HG02642 (cell line): ENCODE data around the gene PADI1.

ENCODE experiments used
- ATAC-seq: cut with Tn5 transposase; IDR thresholded peaks from one replicate; pipeline ENCODE4 v1.9.1; 2021; ENCODE audit warnings: mild to moderate bottlenecking; ENCODE audit not compliant: unreplicated experiment, poor library complexity

Gene PADI1

GRCh38 chr1:17204546-17205440, at the start of gene PADI1:
Gene PADI1, plus strand, starts transcription at chr1:17205128. Its CDS starts 90 bp downstream, at chr1:17205218.
- ATAC-seq = no peak

GRCh38 chr1:17155257-17155920, 49.5 kb upstream of the PADI1 start:
- ATAC-seq = no peak

- no peak for ATAC-seq
Measured at GRCh38 chr1:17156108-17156507, 48.8 kb upstream of the PADI1 start.

GRCh38 chr1:17158961-17159360, 46.0 kb upstream of the PADI1 start:
- ATAC-seq = no peak

- no peak for ATAC-seq
Measured at GRCh38 chr1:17161137-17161740, 43.7 kb upstream of the PADI1 start.

GRCh38 chr1:17161926-17162800, 42.8 kb upstream of the PADI1 start:
- no peak for ATAC-seq

- ATAC-seq = no peak
Measured at GRCh38 chr1:17162941-17163340, 42.0 kb upstream of the PADI1 start.

- no peak for ATAC-seq
Measured at GRCh38 chr1:17163371-17163770, 41.6 kb upstream of the PADI1 start.

GRCh38 chr1:17163789-17164666, 40.9 kb upstream of the PADI1 start:
- no peak for ATAC-seq

GRCh38 chr1:17165823-17166222, 39.1 kb upstream of the PADI1 start:
- ATAC-seq = no peak

GRCh38 chr1:17167041-17167785, 37.7 kb upstream of the PADI1 start:
- no peak for ATAC-seq

GRCh38 chr1:17167786-17168090, 37.2 kb upstream of the PADI1 start:
- no peak for ATAC-seq

GRCh38 chr1:17168091-17168876, 36.6 kb upstream of the PADI1 start:
- no peak for ATAC-seq

- ATAC-seq = no peak
Measured at GRCh38 chr1:17170571-17170970, 34.4 kb upstream of the PADI1 start.

GRCh38 chr1:17173217-17173616, 31.7 kb upstream of the PADI1 start:
- no peak for ATAC-seq

GRCh38 chr1:17176306-17177061, 28.4 kb upstream of the PADI1 start:
- ATAC-seq = no peak

GRCh38 chr1:17177651-17178050, 27.3 kb upstream of the PADI1 start:
- ATAC-seq = no peak
